Stimulated activated CD4-positive, alpha-beta T cell treated with anti-CD3 and anti-CD28 coated beads, Interleukin-2, amount 100 ng/mL, for 24 hours (primary cell): ENCODE data around the gene DYRK3.
"Not testable (repeated sequence)": the region's sequence is repeated elsewhere in the genome, so short reads cannot be mapped to it uniquely, and the experiment has no call there.

Source experiments
- DNase-seq, 2 donors: peaks; one replicate each; pipeline ENCODE4 v3.0.0-alpha.2; 2020

DYRK3 gene

DNA sequence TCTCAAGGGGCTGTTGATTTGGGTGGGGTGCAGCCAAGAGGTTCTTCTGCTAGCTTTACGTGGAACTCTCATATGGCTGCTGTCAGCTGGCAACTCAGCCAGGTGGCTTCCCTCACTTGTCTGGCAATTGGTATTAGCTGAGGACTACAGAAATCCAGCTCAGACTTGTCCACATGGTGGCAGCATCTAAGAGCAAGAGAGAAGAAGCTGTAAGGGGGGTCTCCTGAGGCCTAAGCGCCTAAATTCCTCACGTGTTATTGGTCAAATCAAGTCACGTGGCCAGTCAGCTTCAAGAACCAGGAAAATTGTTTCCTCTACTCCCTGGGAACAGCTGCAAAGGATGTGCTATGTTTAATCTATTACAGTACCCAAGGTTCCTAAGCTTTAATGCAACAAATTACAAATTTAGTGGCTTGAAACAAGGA lies 4.2 kb upstream of the DYRK3 start:
- peak in 1 of 2 donors; percentile 24 for DNase-seq

- no peak for DNase-seq
Observed at GRCh38 chr1:206633708-206634121, 1.6 kb upstream of the DYRK3 start.

- DNase-seq = peak; percentile 85 to 88
Observed at GRCh38 chr1:206634365-206635079, 814 bp upstream of the DYRK3 start.

GRCh38 chr1:206635978-206636345 lies 626 bp downstream of the DYRK3 start:
- DNase-seq = peak in 1 of 2 donors; percentile 23

- DNase-seq = no peak
Observed at GRCh38 chr1:206636671-206637070, 1.3 kb downstream of the DYRK3 start.

DNA sequence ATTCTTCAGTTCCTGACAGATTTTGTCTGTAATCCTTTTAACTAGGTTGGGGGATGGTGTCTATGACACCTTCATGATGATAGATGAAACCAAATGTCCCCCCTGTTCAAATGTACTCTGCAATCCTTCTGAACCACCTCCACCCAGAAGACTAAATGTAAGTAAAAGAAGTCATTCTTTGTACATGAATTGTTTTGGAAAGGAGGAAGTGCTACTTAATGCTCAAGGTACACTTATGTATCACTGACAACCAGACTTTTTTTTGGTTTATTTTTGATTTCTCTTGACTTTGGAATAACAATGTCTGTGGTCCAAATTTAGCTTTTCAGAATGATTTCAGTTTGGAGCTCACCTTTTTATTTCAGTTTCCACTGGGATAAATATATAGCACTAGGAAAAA lies 2.3 kb downstream of the DYRK3 start:
- no peak for DNase-seq

DNA sequence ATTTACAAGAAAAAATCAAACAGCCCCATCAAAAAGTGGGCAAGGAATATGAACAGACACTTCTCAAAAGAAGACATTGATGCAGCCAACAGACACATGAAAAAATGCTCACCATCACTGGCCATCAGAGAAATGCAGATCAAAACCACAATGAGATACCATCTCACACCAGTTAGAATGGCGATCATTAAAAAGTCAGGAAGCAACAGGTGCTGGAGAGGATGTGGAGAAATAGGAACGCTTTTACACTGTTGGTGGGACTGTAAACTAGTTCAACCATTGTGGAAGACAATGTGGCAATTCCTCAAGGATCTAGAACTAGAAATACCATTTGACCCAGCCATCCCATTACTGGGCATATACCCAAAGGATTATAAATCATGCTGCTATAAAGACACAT lies 6.7 kb downstream of the DYRK3 start:
- DNase-seq = not testable (repeated sequence)

DNA sequence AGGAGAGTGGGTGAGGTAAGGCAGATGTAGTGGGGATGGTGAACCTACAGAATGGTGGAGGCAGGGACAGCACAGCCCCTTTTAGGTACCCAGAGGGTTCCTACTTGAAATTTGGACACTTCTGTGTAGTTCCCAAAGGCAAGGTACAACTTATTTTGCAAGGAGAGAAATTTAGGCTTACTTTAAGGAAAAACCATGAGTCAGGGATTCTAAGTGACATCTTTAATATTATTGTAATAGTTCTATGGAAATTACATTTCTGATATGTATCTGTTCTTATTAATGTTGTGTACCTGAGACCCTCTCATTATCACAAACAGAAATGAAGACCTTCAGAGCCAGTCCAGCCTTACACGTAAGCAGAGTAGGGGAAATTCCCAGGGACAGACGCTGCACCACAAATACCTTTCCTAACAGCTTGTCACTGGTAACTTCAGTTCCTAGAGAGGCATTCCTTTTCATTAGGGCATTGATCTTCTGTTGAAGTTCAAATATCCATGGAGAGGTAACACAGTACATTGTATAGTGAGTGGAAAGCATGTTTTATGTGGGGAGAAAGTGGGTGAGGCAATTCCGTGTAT lies 7.9 kb downstream of the DYRK3 start:
- no peak for DNase-seq

DNA sequence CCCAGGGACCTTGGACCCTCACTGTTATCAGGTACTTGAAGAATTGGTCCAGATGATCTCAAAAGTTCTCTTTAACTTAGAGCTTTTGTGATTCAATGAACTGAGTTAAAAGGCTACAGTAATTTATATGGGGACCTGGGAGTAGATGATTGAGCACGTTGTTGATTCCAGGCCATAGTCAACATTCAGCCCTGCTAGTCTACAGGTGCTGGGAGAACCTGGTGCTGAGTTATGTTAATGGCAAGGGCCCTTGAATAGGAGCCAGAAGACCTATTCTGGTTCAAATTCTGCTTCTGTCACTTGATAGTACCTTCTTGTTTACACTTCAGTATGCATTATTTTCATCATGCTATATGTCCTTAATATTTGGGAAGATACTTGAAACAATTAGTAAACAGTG lies 11.2 kb downstream of the DYRK3 start:
- DNase-seq = no peak

- DNase-seq = no peak
Observed at GRCh38 chr1:206647224-206647623, 11.9 kb downstream of the DYRK3 start.

DNA sequence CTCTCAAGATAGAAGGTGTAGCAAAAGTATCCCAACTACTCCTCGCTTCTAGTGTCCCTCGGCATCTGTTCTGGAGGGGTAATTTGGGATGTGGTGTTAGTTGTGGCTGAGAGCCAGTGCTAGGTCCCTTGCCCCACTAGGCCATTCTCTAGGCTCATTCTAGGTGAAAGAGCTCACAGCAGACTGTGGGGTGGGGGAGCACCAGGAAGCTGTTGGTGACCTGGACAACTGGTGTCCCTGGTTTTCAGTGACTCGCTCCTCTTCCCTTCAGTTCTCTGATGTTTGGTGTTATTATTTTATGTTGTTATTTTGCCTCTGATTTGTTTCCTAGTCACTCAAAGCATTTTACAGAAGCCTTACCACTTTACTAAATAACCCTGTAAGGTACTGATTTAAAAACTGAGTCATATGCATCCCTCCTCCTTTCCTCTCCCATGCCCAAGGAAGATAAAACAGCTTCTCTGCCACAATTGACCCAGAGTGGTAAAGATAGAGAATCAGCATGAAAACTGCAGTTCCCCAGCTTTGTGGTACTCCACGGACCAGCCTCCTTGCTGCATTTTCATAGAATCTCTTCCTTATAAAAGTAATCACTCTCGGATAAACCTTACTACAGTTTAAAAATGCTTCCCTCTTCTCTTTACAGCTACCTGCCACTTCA lies 14.1 kb downstream of the DYRK3 start:
- no peak for DNase-seq

DNA sequence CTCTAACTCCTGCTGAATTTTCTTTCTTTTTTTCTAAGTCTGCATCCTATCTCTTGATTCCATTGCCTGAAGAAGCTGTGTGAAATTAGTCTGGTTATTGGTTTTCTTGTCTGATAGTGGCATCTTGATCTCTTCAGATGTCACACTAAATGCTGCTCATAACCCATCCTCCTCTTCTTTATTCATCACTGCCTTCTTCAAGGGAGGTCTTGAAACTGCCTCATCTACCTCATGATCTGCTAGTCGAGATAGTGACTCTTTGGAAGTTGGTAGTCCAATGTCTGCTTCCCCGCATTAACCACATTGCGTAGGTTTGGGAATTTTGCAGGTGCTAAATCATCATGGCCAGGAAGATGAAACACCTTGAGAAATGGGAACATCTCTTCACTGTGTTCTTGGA lies 15.7 kb downstream of the DYRK3 start:
- DNase-seq = no peak

GRCh38 chr1:206651958-206652890 lies 16.9 kb downstream of the DYRK3 start:
- DNase-seq = no peak

DNA sequence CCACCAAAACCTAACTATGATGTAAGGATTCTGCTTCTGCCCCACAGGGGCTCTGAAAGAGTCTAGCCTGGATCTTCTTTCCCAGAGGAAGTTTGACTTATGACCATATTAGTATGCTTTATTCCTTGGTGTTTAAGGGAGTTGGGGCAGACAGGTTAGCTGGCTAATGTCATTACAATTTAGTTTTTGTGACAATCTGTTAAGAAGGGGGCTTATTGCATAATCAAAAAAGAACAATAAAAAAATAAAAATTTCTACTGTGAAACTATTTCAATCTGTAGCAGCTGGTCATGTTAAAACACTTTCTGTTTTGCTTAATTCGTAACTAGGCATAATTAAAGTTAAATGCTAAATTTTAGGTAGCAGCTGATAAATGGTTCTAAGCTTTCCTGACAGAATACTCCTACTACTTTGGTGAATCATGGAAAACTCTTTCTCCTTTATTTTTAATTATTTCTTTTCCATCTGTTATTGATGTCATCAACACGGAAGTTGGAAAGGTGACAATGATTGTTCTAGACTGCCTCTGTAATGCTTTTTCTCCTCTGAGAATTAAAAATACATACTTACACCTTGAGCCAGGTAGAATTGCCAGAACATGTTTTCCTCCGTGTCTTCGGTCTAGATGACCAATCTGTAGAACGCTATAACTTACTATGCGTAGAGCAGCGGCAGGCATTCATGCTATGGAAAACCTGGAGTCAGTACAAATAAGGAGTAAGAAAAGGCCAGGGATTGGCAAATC lies 18.6 kb downstream of the DYRK3 start:
- no peak for DNase-seq

GRCh38 chr1:206654828-206655227 lies 19.5 kb downstream of the DYRK3 start:
- DNase-seq = no peak

GRCh38 chr1:206655471-206655882 lies 20.1 kb downstream of the DYRK3 start:
- no peak for DNase-seq

DNA sequence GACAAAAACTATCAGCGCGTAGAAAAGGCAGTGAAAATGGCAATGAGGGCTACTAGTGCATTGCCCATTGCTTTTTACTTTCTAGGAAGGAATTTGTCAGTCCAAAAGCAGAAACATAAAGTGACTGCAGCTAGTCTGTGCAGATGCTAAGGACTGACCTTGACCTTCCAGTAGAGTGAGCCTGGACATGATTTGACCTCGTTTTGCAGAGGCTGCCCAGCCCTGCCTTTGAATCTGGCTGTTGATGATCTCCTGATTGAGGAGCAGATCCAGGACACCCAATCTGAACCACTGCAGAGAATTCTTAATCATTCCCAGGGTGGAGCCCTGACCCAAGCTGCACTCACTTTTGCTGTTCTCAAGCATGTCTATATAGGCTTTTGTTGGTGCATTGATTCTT lies 21.6 kb downstream of the DYRK3 start:
- no peak for DNase-seq

DNA sequence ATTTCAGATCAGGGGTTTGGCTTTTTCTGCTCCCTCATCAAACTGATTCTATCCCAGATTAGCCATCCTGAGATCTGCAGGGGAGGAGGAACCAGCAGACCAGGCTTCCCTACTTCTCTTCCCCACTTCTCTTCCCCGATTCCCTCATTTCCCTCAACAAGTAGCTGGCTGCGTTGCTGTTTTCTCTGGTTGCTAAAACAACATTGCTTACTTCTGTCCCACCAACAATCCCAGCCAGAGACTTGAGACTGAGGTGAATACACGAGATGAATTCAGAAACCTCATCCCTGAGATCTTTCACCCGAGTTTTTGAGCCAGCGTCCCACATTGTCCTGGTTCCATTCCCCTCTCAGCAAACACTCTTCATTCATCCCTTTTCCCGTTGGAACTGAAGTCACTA lies 22.4 kb downstream of the DYRK3 start:
- no peak for DNase-seq

DNA sequence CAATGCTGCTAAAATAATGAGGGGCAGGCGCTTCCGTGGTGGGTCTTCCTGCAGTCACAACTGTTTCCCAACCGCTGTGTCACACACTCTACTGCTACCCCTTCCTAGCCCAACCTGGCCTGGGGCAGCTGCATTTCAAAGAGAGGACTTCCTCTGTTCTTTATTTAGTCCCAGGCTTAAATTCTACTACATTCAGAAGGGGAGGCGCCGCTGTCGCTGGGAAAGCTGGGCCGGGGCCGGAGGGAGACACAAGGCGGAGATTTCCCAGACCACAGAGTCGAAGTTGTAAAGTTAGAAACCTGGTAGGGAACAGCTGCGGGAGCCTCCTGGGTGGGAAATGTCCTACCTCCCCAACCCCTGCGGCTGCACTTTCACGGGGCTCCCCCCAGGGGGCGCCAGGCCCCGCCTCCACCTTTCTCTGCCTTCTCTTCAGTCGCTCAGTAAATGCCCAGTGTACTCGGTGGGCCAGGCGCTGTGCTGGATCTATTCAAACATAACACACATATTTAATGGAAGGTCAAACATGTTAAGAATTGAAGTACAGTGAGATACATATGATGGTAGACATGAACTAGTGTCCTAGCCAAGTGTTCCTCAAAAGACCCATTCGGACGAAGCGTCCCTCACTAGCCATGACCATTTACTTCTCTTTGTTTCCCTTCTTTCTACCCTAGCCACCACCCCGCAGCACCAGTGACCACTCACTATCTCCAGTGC lies 23.1 kb downstream of the DYRK3 start:
- DNase-seq = peak; percentile 65 to 66

DNA sequence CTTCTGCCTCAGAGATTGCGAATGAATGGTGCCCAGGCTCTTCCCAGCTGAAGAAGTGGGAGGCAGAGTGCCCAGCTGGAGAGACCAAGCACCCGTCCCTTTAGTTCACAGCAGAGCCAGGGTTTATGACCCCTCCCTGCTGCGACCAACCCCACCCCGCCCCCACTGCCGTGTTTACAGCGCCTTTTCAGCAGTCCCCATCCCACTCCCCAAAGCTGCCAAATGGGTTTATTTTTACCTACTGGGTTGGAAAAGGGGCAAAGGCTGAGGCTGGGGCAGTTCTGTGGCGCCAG lies 23.6 kb downstream of the DYRK3 start:
- DNase-seq = no peak

GRCh38 chr1:206660136-206660535 lies 24.8 kb downstream of the DYRK3 start:
- no peak for DNase-seq
